Endothelial cell of umbilical vein (primary cell): ENCODE measurements around the gene RCAN1.

Experiments
- CTCF ChIP-seq, 2 donors: IDR thresholded peaks; 1 replicate in 1 of 2; 2 replicates in 1 of 2; pipeline ENCODE4 v1.5.1; 2011; ENCODE audit warnings: low read length in 2 of 2, mild to moderate bottlenecking in 2 of 2, moderate library complexity in 2 of 2, control low read depth in 1 of 2, inconsistent platforms in 1 of 2, low read depth in 1 of 2; ENCODE audit not compliant: insufficient read depth in 1 of 2; ENCODE audit errors: extremely low read depth in 1 of 2
- EZH2 ChIP-seq: IDR thresholded peaks from 2 replicates; pipeline ENCODE4 v1.6.1; 2012; ENCODE audit warnings: borderline replicate concordance, low read depth, mild to moderate bottlenecking, moderate library complexity, low read length, inconsistent platforms; ENCODE audit not compliant: severe bottlenecking
- FOS ChIP-seq: IDR thresholded peaks from 2 replicates; pipeline ENCODE4 v1.6.1; 2011; ENCODE audit warnings: mild to moderate bottlenecking, low read length, moderate library complexity, borderline replicate concordance; ENCODE audit not compliant: insufficient read depth
- GATA2 ChIP-seq: IDR thresholded peaks from 2 replicates; pipeline ENCODE4 v1.7.0; 2011; ENCODE audit warnings: low read depth, mild to moderate bottlenecking, moderate library complexity, mixed read lengths, low read length; ENCODE audit not compliant: insufficient read length, insufficient read depth
- MAX ChIP-seq: IDR thresholded peaks from 2 replicates; pipeline ENCODE4 v1.6.1; 2011; ENCODE audit not compliant: insufficient read depth, insufficient read length
- MYC ChIP-seq: IDR thresholded peaks from one replicate; pipeline ENCODE4 v1.6.1; 2011; ENCODE audit warnings: mild to moderate bottlenecking, low read depth, low read length
- POLR2A ChIP-seq: IDR thresholded peaks from 2 replicates; pipeline ENCODE4 v1.6.1; 2012; ENCODE audit warnings: low read depth, mild to moderate bottlenecking, control low read depth, low read length
- POLR2AphosphoS5 ChIP-seq: IDR thresholded peaks from 2 replicates; pipeline ENCODE4 v1.6.1; 2012; ENCODE audit warnings: low read depth, mild to moderate bottlenecking, control low read depth, low read length, moderate library complexity; ENCODE audit not compliant: insufficient read depth

GRCh38 chr21:34603002-34603709 is 11.8 kb downstream of the RCAN1 start:
- TF ChIP-seq POLR2A (no peak), POLR2AphosphoS5 (no peak), FOS (no peak), MAX (no peak), CTCF (IDR thresholded peaks at IDR 0.05; ENCODE audit: extremely low read depth in 1 of 2, insufficient read depth in 1 of 2, low read depth in 1 of 2, low read length in 2 of 2) (peak; percentile 74 to 88), MYC (no peak), EZH2 (no peak), GATA2 (no peak)
